Urothelium cell line (cell line): ENCODE measurements around the gene NRBF2.
A peak's percentile ranks its signal among the peaks of the same experiment; 100 is the strongest.

Source experiments
- DNase-seq: peaks from one replicate; pipeline ENCODE4 v3.0.0; 2011; ENCODE audit warnings: low spot score, mixed read lengths
- FAIRE-seq: peaks from 2 replicates; lab custom pipeline; 2011; peaks lifted over from hg19 to GRCh38; lab: Jason Lieb, UNC

Gene NRBF2

DNA sequence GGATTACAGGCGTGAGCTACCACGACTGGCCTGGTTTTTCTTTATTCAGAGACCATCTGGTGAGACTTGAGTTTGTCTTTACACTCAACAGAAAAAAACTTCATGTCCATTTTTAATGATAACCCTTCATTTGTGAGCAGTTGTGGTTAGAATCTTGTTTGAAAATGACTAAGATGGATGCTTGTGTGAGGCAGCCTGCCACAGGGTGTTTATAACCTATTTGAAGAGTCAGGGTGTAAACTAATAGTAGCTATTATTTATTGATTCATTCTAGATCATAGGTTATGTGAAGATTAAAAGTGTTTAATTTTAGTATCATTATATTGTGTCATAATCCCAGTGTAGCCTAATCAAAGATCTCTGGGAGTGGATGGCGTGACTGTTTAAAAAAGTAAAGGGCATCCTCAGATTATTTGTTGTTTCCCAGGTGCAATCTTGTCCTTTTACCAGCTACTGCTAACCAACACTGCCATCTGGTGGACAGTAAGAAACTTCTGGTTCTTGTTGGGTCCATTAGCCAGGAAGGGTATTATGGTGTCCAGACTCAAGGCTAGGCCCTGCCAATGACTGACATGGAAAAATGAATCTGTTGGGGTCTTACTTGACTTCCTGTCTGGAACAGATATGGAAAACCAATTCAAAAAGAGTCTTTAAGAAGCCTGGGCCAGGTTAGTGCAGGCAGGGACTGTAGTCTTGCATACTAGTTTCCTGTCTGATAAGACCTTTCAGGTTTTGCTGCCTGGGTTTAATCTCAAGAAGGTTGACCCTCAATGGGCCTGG lies 24.9 kb downstream of the NRBF2 start:
- peak; percentile 76 for DNase-seq
- peak; percentile 85 for FAIRE-seq

GRCh38 chr10:63161592-63161991 lies 28.5 kb downstream of the NRBF2 start:
- FAIRE-seq (no peak), DNase-seq (no peak)

GRCh38 chr10:63164166-63164623 lies 31.1 kb downstream of the NRBF2 start:
- no peak for FAIRE-seq

GRCh38 chr10:63165249-63165648 lies 32.1 kb downstream of the NRBF2 start:
- FAIRE-seq: no peak
- DNase-seq: no peak

More at GRCh38 chr10:63164166-63164623, 31.1 kb downstream of the NRBF2 start:
- no peak for DNase-seq

GRCh38 chr10:63166742-63167258 lies 33.7 kb downstream of the NRBF2 start:
- DNase-seq (peak; percentile 58), FAIRE-seq (no peak)

DNA sequence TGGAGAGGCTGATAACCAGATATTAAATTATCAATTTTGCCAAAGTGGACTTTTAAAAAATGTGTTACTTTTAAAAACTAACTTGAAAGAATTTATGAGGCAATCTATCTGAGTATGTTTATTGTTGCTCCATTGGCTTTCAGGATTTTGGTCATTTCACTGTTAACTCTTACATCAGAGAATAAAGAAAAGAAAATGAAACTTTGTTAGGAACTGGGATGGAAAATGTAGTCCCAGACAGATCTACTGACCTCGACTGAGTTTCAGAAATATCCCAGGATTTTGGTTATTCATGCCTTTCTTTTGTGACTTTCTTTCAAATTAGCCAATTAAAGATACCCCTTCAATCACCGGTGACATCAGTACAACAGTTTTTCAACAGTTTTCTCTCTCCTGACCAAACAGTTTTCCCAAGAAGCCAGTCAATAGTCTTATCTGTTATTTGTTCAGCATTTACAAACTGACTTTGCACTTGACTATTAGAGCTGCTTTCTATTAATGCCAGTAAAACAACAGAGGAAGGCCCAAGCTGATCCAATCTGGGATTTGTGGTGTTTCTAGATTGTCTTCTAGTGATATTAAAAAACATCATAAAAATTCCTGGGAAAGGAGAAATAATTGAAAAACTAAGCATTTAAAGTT lies 35.8 kb downstream of the NRBF2 start:
- no peak for FAIRE-seq
- no peak for DNase-seq

DNA sequence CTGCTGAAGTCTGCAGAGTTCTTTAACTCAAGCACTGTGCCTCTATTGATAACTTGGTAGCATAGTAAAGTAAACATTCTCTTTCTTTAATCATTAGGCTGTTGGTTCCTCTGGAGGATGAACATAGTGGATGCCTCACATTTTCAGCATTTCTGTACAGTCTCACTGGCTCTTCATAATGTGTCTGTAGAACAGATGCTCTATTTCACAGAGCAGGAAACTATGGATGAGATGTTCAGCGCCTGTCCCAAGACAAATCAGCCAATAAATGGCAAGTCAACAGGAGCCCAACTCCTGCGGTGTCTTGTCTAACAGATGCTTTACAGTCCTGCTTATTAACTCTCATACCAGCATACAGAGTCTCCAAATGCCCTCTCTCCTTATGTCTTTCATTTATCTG lies 36.5 kb downstream of the NRBF2 start:
- DNase-seq (no peak), FAIRE-seq (no peak)

GRCh38 chr10:63171255-63171855 lies 38.2 kb downstream of the NRBF2 start:
- DNase-seq: no peak
- FAIRE-seq: no peak

GRCh38 chr10:63171926-63172325 lies 38.8 kb downstream of the NRBF2 start:
- DNase-seq: no peak
- no peak for FAIRE-seq

GRCh38 chr10:63173468-63174232 lies 40.5 kb downstream of the NRBF2 start:
- FAIRE-seq (no peak), DNase-seq (no peak)

DNA sequence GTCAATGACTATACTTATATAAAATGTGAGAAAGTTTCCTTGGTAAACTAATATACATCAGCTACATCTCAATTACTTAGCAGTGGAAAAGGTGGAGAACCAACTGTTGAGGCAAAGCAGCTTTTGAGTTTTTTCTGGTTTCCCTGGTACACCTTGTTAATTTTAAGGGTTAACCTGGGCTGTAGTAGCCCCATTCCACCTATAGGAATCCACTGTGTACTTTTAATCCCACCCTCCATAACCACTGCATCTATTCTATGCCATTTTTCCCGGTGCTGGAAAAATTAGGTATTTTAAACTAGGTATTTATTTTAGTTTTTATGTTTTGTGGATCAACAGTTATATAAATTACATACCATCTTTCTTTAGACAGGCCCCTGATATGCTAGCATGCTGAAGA lies 42.4 kb downstream of the NRBF2 start:
- DNase-seq: no peak
- FAIRE-seq: no peak

DNA sequence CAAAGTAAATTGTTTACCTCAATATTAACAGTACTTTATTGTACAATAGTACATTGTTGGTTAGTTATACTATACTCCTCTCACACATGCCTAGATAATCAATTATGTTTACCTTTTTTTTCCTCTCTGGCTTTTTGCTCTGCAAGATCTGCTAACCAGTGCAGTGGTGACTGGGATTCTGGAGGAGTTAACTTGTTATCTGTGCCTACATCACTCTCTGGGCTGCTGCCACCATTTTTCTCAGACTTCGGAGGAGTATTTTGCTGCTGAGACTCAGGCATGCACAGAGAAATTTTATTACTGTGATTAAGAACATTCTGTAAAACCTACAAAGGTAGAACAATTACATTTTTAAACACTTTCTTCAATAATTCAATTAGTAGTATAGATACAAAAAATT lies 59.7 kb downstream of the NRBF2 start:
- no peak for DNase-seq
- no peak for FAIRE-seq

- no peak for DNase-seq
Measured at GRCh38 chr10:63197344-63198092, 64.4 kb downstream of the NRBF2 start.

DNA sequence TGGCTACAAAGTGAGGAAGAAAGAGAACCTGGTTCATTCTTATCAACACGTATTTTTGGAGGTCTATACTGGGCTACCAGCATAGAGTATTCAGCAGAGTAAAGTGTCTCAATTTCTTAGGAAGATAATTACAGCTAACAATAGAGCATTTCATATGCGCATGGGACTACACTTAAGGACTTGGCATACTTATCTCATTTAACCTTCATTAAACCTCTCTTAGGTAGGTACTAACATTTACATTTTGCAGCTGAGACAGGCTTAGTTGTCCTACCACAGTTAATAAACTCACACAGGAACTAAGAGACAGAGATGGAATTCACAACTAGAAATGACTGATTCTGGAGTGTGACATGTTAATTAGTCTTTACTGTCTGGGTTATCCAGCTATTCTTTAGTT lies 66.6 kb downstream of the NRBF2 start:
- FAIRE-seq (no peak), DNase-seq (no peak)

More at GRCh38 chr10:63197344-63198092, 64.4 kb downstream of the NRBF2 start:
- no peak for FAIRE-seq

DNA sequence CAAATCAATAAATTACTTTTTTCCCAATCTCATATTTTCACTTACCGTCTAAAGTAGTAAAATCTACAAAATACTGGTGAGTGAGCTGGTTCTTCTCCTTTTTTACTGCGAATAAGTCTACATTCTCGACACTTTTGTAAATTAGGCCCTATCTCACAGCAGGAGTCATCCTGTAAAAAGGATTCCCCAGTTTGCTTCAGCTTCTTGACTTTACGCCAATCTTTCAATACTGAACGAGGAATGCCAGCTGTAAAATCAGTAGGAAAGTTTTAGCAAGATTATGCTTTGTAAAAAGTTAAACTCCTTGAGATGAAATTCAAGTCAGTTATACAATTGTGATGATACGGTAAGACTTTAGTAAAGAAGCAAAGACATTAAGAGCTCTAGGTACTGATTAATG lies 67.3 kb downstream of the NRBF2 start:
- no peak for DNase-seq
- FAIRE-seq: no peak

GRCh38 chr10:63201118-63201517 lies 68.0 kb downstream of the NRBF2 start:
- FAIRE-seq: no peak
- DNase-seq: no peak
